ENCODE measurements around the gene KRTAP10-8. TPM values are rescaled to one million over a fixed set of nuclear protein-coding genes. Genes with fewer than 3 reads are reported as not detected.

The KRTAP10-8 gene
- total RNA-seq, 1 experiment from 2014 or later = not detected

- BruUV-seq (replicated peaks) = no TSS peak
- ATAC-seq = no peak
- Histone ChIP-seq H3K27ac (ENCODE audit: low read length) (no peak overlapping the region), H3K9me3 (ENCODE audit: control insufficient read depth, insufficient read depth, low read depth, low read length) (no peaks in the 10 kb centered on the region; the same call in 1 of the 2 replicates), H3K4me3 (ENCODE audit: low read depth in 2 of 2, low read length in 2 of 2) (no peak overlapping the region), H3K27me3 (ENCODE audit: control insufficient read depth, insufficient read depth, low read length) (no peaks in the 10 kb centered on the region), H3K36me3 (ENCODE audit: control insufficient read depth, insufficient read depth, low read length) (no peaks in the 10 kb centered on the region), H3K4me1 (ENCODE audit: control insufficient read depth, insufficient read depth, low read length) (no peaks in the 10 kb centered on the region)
- ChIA-PET POLR2A (no interaction called here), CTCF (no interaction called here)
- TF ChIP-seq, protein P1, sequence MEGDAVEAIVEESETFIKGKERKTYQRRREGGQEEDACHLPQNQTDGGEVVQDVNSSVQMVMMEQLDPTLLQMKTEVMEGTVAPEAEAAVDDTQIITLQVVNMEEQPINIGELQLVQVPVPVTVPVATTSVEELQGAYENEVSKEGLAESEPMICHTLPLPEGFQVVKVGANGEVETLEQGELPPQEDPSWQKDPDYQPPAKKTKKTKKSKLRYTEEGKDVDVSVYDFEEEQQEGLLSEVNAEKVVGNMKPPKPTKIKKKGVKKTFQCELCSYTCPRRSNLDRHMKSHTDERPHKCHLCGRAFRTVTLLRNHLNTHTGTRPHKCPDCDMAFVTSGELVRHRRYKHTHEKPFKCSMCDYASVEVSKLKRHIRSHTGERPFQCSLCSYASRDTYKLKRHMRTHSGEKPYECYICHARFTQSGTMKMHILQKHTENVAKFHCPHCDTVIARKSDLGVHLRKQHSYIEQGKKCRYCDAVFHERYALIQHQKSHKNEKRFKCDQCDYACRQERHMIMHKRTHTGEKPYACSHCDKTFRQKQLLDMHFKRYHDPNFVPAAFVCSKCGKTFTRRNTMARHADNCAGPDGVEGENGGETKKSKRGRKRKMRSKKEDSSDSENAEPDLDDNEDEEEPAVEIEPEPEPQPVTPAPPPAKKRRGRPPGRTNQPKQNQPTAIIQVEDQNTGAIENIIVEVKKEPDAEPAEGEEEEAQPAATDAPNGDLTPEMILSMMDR (IDR thresholded peaks at IDR 0.05) = no peak
- TF ChIP-seq REST (IDR thresholded peaks at IDR 0.05; ENCODE audit: insufficient read depth in 1 of 2, low read depth in 2 of 2, low read length in 1 of 2) = no peak
- TF ChIP-seq POLR2AphosphoS5 (IDR thresholded peaks at IDR 0.05; ENCODE audit: low read depth, low read length) = no peak
- no peak for TF ChIP-seq SIN3A (IDR thresholded peaks at IDR 0.05; ENCODE audit: borderline replicate concordance, insufficient read depth, low read depth, low read length)
- no peak for TF ChIP-seq TCF7L2 (IDR thresholded peaks at IDR 0.05; ENCODE audit: low read depth, low read length)
- DNase-seq (ENCODE audit: low read depth, low spot score) = no peak
- intact Hi-C loops (cut with micrococcal nuclease; ENCODE audit: unreplicated experiment) (no loop called here), in situ Hi-C loops (cut with HindIII; ENCODE audit: low pct_unique_long_range_greater_than_20kb, low sequenced_read_pairs) (no loop called here)
These were observed 20.2 kb downstream of the KRTAP10-8 start for GRCh38 chr21:44632067-44632466.

GRCh38 chr21:44636209-44637017, 24.5 kb downstream of the KRTAP10-8 start:
- CTCF ChIA-PET = no interaction called here
- BruUV-seq (replicated peaks) = no TSS peak
- in situ Hi-C loops (cut with HindIII; ENCODE audit: low pct_unique_long_range_greater_than_20kb, low sequenced_read_pairs) (no loop called here), intact Hi-C loops (cut with micrococcal nuclease; ENCODE audit: unreplicated experiment) (no loop called here)
- no peak overlapping the region for H3K27ac ChIP-seq (ENCODE audit: low read length)
- no peaks in the 10 kb centered on the region for H3K36me3 ChIP-seq (ENCODE audit: control insufficient read depth, insufficient read depth, low read length)
- H3K4me3 ChIP-seq (ENCODE audit: low read depth in 2 of 2, low read length in 2 of 2) = no peak overlapping the region
- H3K27me3 ChIP-seq (ENCODE audit: control insufficient read depth, insufficient read depth, low read length) = no peaks in the 10 kb centered on the region
- DNase-seq (ENCODE audit: low read depth, low spot score) = no peak
- no peak; the same call in 1 of the 2 replicates for ATAC-seq
- POLR2A ChIA-PET = no interaction called here
- TF ChIP-seq, protein P1 (IDR thresholded peaks at IDR 0.05) = no peak
- TF ChIP-seq POLR2AphosphoS5 (IDR thresholded peaks at IDR 0.05; ENCODE audit: low read depth, low read length) (no peak), TCF7L2 (IDR thresholded peaks at IDR 0.05; ENCODE audit: low read depth, low read length) (no peak), REST (IDR thresholded peaks at IDR 0.05; ENCODE audit: insufficient read depth in 1 of 2, low read depth in 2 of 2, low read length in 1 of 2) (no peak)
- no peaks in the 10 kb centered on the region for H3K4me1 ChIP-seq (ENCODE audit: control insufficient read depth, insufficient read depth, low read length)
- no peaks in the 10 kb centered on the region; the same call in 1 of the 2 replicates for H3K9me3 ChIP-seq (ENCODE audit: control insufficient read depth, insufficient read depth, low read depth, low read length)
